Thoracic aorta (tissue), 2 donors: ENCODE data around the gene CCDC92. TPM values are rescaled to one million over a fixed set of nuclear protein-coding genes. Genes with fewer than 3 reads are reported as not detected.

Experiments used
- ATAC-seq: fragments of 150-250 bp; one replicate; pipeline ENCODE4 v1.8.0; 2017; ENCODE audit warnings: low read depth; ENCODE audit not compliant: insufficient number of reproducible peaks, low FRiP score
- DNase-seq: peaks from one replicate; pipeline ENCODE4 v3.0.0-alpha.2; 2020; ENCODE audit warnings: low spot score
- H3K27ac ChIP-seq, 2 donors: fragments of 200-600 bp; sonication (generic); 1 replicate in 1 of 2; 2 replicates in 1 of 2; pipeline ENCODE4 v1.5.1; 2016; ENCODE audit warnings: mild to moderate bottlenecking in 2 of 2, moderate library complexity in 2 of 2
- H3K27me3 ChIP-seq: fragments of 200-600 bp; sonication (generic); replicated peaks from 2 replicates; pipeline ENCODE4 v1.6.0; 2016; ENCODE audit warnings: mild to moderate bottlenecking; ENCODE audit not compliant: insufficient read depth
- H3K36me3 ChIP-seq: fragments of 200-600 bp; sonication (generic); one replicate; pipeline ENCODE4 v1.5.1; 2016
- H3K4me1 ChIP-seq, 2 donors: fragments of 200-600 bp; sonication (generic); 1 replicate in 1 of 2; 2 replicates in 1 of 2; pipeline versions ENCODE4 v1.5.1 to v1.6.0; 2016; ENCODE audit warnings: low read depth in 2 of 2, mild to moderate bottlenecking in 1 of 2; ENCODE audit not compliant: control insufficient read depth in 1 of 2
- H3K4me3 ChIP-seq: fragments of 200-600 bp; sonication (generic); 2 replicates; pipeline ENCODE4 v1.5.1; 2016; ENCODE audit warnings: mild to moderate bottlenecking
- H3K9me3 ChIP-seq: fragments of 200-600 bp; sonication (generic); 2 replicates; pipeline ENCODE4 v1.5.1; 2016
- CTCF ChIP-seq: fragments of 200-600 bp; sonication (generic); IDR thresholded peaks from one replicate; pipeline ENCODE4 v1.5.1; 2019; ENCODE audit warnings: antibody characterized with exemption
- total RNA-seq, 2 donors: library from RNA; depleted of rRNA; stranded (reverse); fragments of >200 nt; gene quantifications; one replicate each; pipeline versions ENCODE4 v1.1.0 to v1.2.3, GENCODE V29; 2016

Gene CCDC92
- total RNA-seq, 2 donors from 2014 or later: 34.4 to 58.9 TPM

GRCh38 chr12:123896767-123897166 is 75.9 kb downstream of the CCDC92 start:
- ATAC-seq: no peak

GRCh38 chr12:123895451-123895850 is 77.2 kb downstream of the CCDC92 start:
- DNase-seq (no peak), ATAC-seq (no peak)
- no peak for TF ChIP-seq CTCF
- no peak overlapping the region for H3K27ac ChIP-seq
- H3K9me3 ChIP-seq: no peaks in the 10 kb centered on the region
- no peak overlapping the region for H3K4me3 ChIP-seq
- H3K36me3 ChIP-seq: no peaks in the 10 kb centered on the region
- H3K27me3 ChIP-seq: no peaks in the 10 kb centered on the region
- no peaks in the 10 kb centered on the region for H3K4me1 ChIP-seq

More at GRCh38 chr12:123896767-123897166, 75.9 kb downstream of the CCDC92 start:
- Histone ChIP-seq H3K4me1 (no peaks in the 10 kb centered on the region), H3K9me3 (no peaks in the 10 kb centered on the region), H3K4me3 (no peak overlapping the region), H3K27me3 (no peaks in the 10 kb centered on the region), H3K36me3 (no peaks in the 10 kb centered on the region), H3K27ac (no peak overlapping the region)
- no peak for TF ChIP-seq CTCF
- no peak for DNase-seq

GRCh38 chr12:123894823-123895345 is 77.7 kb downstream of the CCDC92 start:
- ATAC-seq: no peak
- no peaks in the 10 kb centered on the region for H3K9me3 ChIP-seq
- no peaks in the 10 kb centered on the region for H3K4me1 ChIP-seq
- H3K27me3 ChIP-seq: no peaks in the 10 kb centered on the region
- no peaks in the 10 kb centered on the region for H3K36me3 ChIP-seq
- TF ChIP-seq CTCF: no peak
- H3K4me3 ChIP-seq: no peak overlapping the region
- no peak for DNase-seq
- H3K27ac ChIP-seq: no peak overlapping the region

GRCh38 chr12:123893276-123893675 is 79.4 kb downstream of the CCDC92 start:
- Histone ChIP-seq H3K9me3 (no peaks in the 10 kb centered on the region), H3K4me1 (no peaks in the 10 kb centered on the region), H3K27ac (no peak overlapping the region), H3K36me3 (no peaks in the 10 kb centered on the region), H3K27me3 (no peaks in the 10 kb centered on the region), H3K4me3 (no peak overlapping the region)
- no peak for TF ChIP-seq CTCF
- ATAC-seq (no peak), DNase-seq (no peak)

DNA sequence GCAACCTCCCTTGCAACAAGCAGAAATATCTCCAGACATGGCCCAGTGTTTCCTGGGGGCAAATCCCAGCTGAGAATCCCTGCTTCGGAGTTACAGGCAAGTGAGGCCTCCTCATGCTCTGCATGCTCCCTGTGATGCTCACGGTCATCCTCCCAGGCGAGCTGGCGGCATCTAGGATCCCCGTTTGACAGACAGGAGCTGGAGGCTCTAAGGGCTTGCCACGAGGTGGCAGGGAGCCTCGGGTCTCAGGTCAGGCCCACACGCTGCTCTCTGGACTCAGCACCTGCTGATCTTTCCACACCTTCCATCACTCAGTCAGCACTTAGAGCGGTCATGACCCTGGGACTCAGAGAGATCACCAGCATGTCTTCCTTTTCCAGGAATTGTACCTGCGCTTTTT is 79.8 kb downstream of the CCDC92 start:
- Histone ChIP-seq H3K27ac (no peak overlapping the region), H3K4me3 (no peak overlapping the region), H3K9me3 (no peaks in the 10 kb centered on the region), H3K36me3 (no peaks in the 10 kb centered on the region), H3K4me1 (no peaks in the 10 kb centered on the region), H3K27me3 (no peaks in the 10 kb centered on the region)
- DNase-seq (no peak), ATAC-seq (no peak)
- TF ChIP-seq CTCF: no peak
